ENCODE data around the gene DMD. TPM values are rescaled to one million over a fixed set of nuclear protein-coding genes. Genes with fewer than 3 reads are reported as not detected.

Gene DMD
- total RNA-seq, 1 donor from 2014 or later: 5.0 TPM

GRCh38 chrX:31070057-31070468 lies 2141.3 kb downstream of the DMD start:
- DNase-seq: peak; percentile 56
- H3K4me3 Mint-ChIP-seq: no peak overlapping the region
- H3K36me3 Mint-ChIP-seq (ENCODE audit: low read depth): no peaks in the 10 kb centered on the region
- no peak overlapping the region for H3K27ac Mint-ChIP-seq
- intact Hi-C loops (cut with micrococcal nuclease): no loop called here
- H3K27me3 Mint-ChIP-seq: no peaks in the 10 kb centered on the region
- peaks cover 9% of the 10 kb centered on the region for H3K4me1 Mint-ChIP-seq
- peaks cover 3% of the 10 kb centered on the region for H3K9me3 Mint-ChIP-seq
